Neuronal stem cell (in vitro differentiated cells): ENCODE data around the gene SLC2A6.

Experiments used
- DNase-seq: peaks from one replicate; pipeline ENCODE4 v3.0.0-alpha.2; 2013; ENCODE audit warnings: low spot score
- H2AFZ ChIP-seq: one replicate; pipeline ENCODE4 v1.6.1; 2013; ENCODE audit warnings: mild to moderate bottlenecking, low read length, inconsistent platforms
- H2AK5ac ChIP-seq: 2 replicates; pipeline ENCODE4 v1.6.1; 2013; ENCODE audit warnings: low read depth, mild to moderate bottlenecking, inconsistent platforms, low read length, moderate library complexity, mixed read lengths
- H2BK120ac ChIP-seq: 2 replicates; pipeline ENCODE4 v1.6.1; 2013; ENCODE audit warnings: low read depth, mild to moderate bottlenecking, inconsistent platforms, low read length, moderate library complexity, mixed read lengths
- H2BK12ac ChIP-seq: one replicate; pipeline ENCODE4 v1.6.1; 2013; ENCODE audit warnings: low read length, inconsistent platforms
- H2BK15ac ChIP-seq: 2 replicates; pipeline ENCODE4 v1.6.1; 2013; ENCODE audit warnings: mild to moderate bottlenecking, low read length, inconsistent platforms, mixed read lengths
- H2BK5ac ChIP-seq: one replicate; pipeline ENCODE4 v1.6.1; 2013; ENCODE audit warnings: inconsistent platforms, mild to moderate bottlenecking, low read length, moderate library complexity
- H3K14ac ChIP-seq: one replicate; pipeline ENCODE4 v1.6.1; 2013; ENCODE audit warnings: low read length, inconsistent platforms
- H3K18ac ChIP-seq: 2 replicates; pipeline ENCODE4 v1.6.1; 2013; ENCODE audit warnings: low read length, inconsistent platforms
- H3K23ac ChIP-seq: 2 replicates; pipeline ENCODE4 v1.6.1; 2013; ENCODE audit warnings: low read depth, mild to moderate bottlenecking, mixed read lengths, low read length, inconsistent platforms; ENCODE audit not compliant: poor library complexity
- H3K27ac ChIP-seq: replicated peaks from 3 replicates; pipeline ENCODE4 v1.5.1; 2013; ENCODE audit warnings: low read length, inconsistent platforms
- H3K27me3 ChIP-seq, 3 experiments: 2 replicates each; pipeline ENCODE4 v1.6.1; 2013; ENCODE audit warnings: low read length in 3 of 3, mild to moderate bottlenecking in 2 of 3, inconsistent platforms in 1 of 3, low read depth in 1 of 3, mixed read lengths in 1 of 3, moderate library complexity in 1 of 3; ENCODE audit not compliant: control insufficient read depth in 3 of 3, insufficient read depth in 3 of 3
- H3K36me3 ChIP-seq, 2 donors: replicated peaks in 1 of 2; 2 replicates each; pipeline ENCODE4 v1.6.1; 2013; ENCODE audit warnings: low read length in 2 of 2; ENCODE audit not compliant: control insufficient read depth in 2 of 2, insufficient read depth in 2 of 2
- H3K4ac ChIP-seq: 2 replicates; pipeline ENCODE4 v1.6.1; 2013; ENCODE audit warnings: inconsistent platforms, mild to moderate bottlenecking, low read length, moderate library complexity
- H3K4me1 ChIP-seq, 2 donors: 1 replicate in 1 of 2; 2 replicates in 1 of 2; pipeline ENCODE4 v1.6.1; 2013; ENCODE audit warnings: low read length in 2 of 2, low read depth in 1 of 2; ENCODE audit not compliant: control insufficient read depth in 2 of 2, insufficient read depth in 1 of 2
- H3K4me2 ChIP-seq: one replicate; pipeline ENCODE4 v1.6.1; 2013; ENCODE audit warnings: mild to moderate bottlenecking, low read length, inconsistent platforms; ENCODE audit not compliant: insufficient read depth, poor library complexity, severe bottlenecking
- H3K4me3 ChIP-seq, 2 donors: 2 replicates each; pipeline ENCODE4 v1.5.1; 2013; ENCODE audit warnings: low read length in 2 of 2, mild to moderate bottlenecking in 2 of 2, inconsistent platforms in 1 of 2, moderate library complexity in 1 of 2
- H3K79me1 ChIP-seq: one replicate; pipeline ENCODE4 v1.6.1; 2013; ENCODE audit warnings: low read depth, mild to moderate bottlenecking, inconsistent platforms, low read length, moderate library complexity
- H3K9ac ChIP-seq: one replicate; pipeline ENCODE4 v1.6.1; 2013; ENCODE audit warnings: mild to moderate bottlenecking, low read depth, low read length, inconsistent platforms; ENCODE audit not compliant: poor library complexity
- H3K9me3 ChIP-seq, 2 donors: replicated peaks in 1 of 2; 2 replicates each; pipeline versions ENCODE3 to v1.6.1; 2013; ENCODE audit warnings: low read length in 2 of 2, mild to moderate bottlenecking in 2 of 2, inconsistent platforms in 1 of 2, low read depth in 1 of 2, mixed read lengths in 1 of 2, moderate library complexity in 1 of 2; ENCODE audit not compliant: control insufficient read depth in 2 of 2, insufficient read depth in 1 of 2
- H4K8ac ChIP-seq: one replicate; pipeline ENCODE4 v1.6.1; 2013; ENCODE audit warnings: low read depth, mild to moderate bottlenecking, inconsistent platforms, low read length, moderate library complexity
- H4K91ac ChIP-seq: one replicate; pipeline ENCODE4 v1.6.1; 2013; ENCODE audit warnings: low read length, low read depth, mild to moderate bottlenecking, inconsistent platforms; ENCODE audit not compliant: poor library complexity
- WGBS, 2 donors: extraction: QIAGEN DNeasy Blood & Tissue Kit; methylation state at CpG; one replicate each; pipeline ENCODE4 v1.1.7; 2013; ENCODE audit warnings: missing lambda C conversion rate in 2 of 2, mixed read lengths in 1 of 2; ENCODE audit not compliant: insufficient read length in 2 of 2, insufficient replicate concordance in 1 of 2; ENCODE audit errors: extremely low coverage in 2 of 2; 5-methylcytosine and 5-hydroxymethylcytosine counted together

The SLC2A6 gene

DNA sequence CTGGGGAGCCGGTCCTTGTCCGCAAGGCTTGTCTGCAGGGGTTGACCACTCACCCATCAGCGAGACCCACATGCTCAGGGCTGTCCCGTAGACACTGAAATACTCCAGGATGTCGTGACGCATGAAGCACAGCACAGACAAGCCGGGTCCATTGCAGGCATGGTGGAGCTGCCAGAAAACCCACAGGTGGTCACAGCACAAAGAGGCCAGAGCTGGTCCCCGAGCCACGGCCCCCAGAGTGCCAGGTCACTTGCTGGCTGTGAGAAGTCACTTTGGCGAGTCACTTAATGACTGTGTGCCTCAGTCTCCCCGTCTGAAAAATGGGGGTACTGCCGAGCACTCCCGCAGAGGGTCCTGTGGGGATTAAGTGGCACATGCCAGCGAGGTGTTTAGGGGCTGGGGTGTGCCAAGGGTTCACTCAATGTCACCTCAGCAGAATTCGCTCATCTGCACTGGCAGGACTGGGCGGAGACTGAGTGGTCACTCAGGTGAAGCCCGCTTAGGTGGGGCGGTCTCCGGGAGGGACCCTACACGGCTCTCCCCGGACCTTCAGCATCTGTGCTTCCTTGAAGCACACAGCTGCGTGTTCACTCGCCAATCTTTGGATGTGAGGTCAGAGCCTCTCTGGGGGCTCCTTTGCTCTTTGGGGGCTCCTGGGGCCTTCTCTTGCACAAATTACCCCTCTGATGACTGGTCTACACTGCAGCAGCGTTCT is 41.4 kb upstream of the SLC2A6 start:
- Histone ChIP-seq H3K36me3 (no peaks in the 10 kb centered on the region), H3K14ac (no peak overlapping the region), H3K18ac (peak overlapping the region; percentile 53), H3K4ac (no peak overlapping the region), H3K9ac (peak overlapping the region; percentile 54), H3K27me3 (peaks cover 0 to 11% (median 0%) of the 10 kb centered on the region in 3 experiments), H3K9me3 (no peaks in the 10 kb centered on the region), H4K91ac (peak overlapping the region; percentile 75), H3K27ac (no peak overlapping the region), H3K4me3 (no peak overlapping the region), H2AK5ac (peak overlapping the region; percentile 92), H4K8ac (no peak overlapping the region), H2BK120ac (no peak overlapping the region), H3K23ac (no peak overlapping the region), H2BK12ac (no peak overlapping the region), H3K4me1 (peaks cover 0 to 3% of the 10 kb centered on the region in 2 donors), H2BK5ac (no peak overlapping the region), H3K79me1 (no peaks in the 10 kb centered on the region), H2BK15ac (no peak overlapping the region), H3K4me2 (no peak overlapping the region), H2AFZ (no peak overlapping the region)
- no peak for DNase-seq
- WGBS, 2 donors = no CpG with 5 or more reads among the region's 24 CpGs

DNA sequence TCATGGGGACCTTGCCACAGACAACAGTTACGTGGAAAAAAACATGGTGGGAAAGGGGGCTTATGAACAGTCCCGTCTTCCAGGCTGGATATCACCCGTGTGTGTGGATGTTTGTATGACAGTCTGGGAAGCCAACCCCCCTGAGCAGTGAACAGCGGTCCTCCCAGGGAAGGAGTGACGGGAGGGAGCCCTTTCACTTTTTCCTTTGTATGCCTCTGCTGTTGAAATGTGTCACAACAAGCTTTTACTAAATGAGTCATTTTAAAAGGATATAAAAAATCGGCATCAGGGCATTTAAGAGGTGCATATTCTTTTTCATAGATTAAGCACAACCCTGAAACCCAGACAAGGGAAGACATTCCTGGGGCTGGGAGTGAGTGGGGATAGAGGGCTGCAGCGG is 40.8 kb upstream of the SLC2A6 start:
- no peak overlapping the region for H2BK15ac ChIP-seq
- peak overlapping the region; percentile 54 for H3K9ac ChIP-seq
- no peak overlapping the region for H3K4me2 ChIP-seq
- H3K36me3 ChIP-seq = no peaks in the 10 kb centered on the region
- peaks cover 0 to 16% (median 0%) of the 10 kb centered on the region in 3 experiments for H3K27me3 ChIP-seq
- no peak overlapping the region for H3K4me3 ChIP-seq
- peaks cover 0 to 3% of the 10 kb centered on the region in 2 donors for H3K4me1 ChIP-seq
- WGBS, 2 donors = no CpG with 5 or more reads among the region's 7 CpGs
- no peak overlapping the region for H2BK5ac ChIP-seq
- DNase-seq = no peak
- H2BK120ac ChIP-seq = no peak overlapping the region
- H4K8ac ChIP-seq = no peak overlapping the region
- peak overlapping the region; percentile 53 for H3K18ac ChIP-seq
- no peaks in the 10 kb centered on the region for H3K79me1 ChIP-seq
- H3K27ac ChIP-seq = no peak overlapping the region
- no peak overlapping the region for H3K14ac ChIP-seq
- H2AFZ ChIP-seq = no peak overlapping the region
- no peak overlapping the region for H4K91ac ChIP-seq
- H3K9me3 ChIP-seq = no peaks in the 10 kb centered on the region
- H3K23ac ChIP-seq = no peak overlapping the region
- no peak overlapping the region for H2AK5ac ChIP-seq
- no peak overlapping the region for H3K4ac ChIP-seq
- H2BK12ac ChIP-seq = no peak overlapping the region

DNA sequence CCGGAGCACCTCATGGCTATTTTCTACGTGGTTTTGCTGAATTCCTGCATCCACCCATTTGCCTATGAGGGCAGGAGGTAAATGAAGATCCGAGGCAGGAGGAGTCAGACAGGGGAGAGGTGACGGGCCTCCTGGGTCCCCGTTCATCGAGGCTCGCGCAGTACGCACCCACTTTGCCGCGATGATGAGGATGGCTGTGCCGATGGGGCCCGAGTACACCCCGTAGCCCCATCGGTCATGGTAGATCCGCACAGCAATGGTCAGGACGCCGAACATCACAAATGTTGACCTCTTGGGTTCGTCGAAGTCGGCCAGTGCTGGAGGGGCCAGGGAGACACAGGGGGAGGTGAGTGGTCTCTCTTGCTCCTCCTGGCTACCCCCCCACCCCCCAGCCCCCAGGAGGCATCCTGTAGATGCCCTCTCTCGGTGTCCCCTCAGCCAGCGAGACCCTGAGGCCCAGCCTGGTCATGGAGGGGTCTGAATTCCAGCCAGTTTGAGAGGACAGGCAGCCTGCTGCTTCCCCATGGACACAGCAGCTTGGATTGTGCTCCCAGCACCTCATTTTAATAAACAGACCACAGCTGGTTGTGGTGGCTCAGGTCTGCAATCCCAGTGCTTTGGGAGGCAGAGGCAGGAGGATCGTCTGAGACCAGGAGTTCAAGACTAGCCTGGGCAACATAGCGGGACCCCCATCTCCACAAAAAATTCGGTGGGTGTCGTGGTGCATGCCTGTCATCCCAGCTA is 40.0 kb upstream of the SLC2A6 start:
- no peak for DNase-seq
- Histone ChIP-seq H3K4me2 (no peak overlapping the region), H2AK5ac (peak overlapping the region; percentile 56), H3K4ac (peak overlapping the region; percentile 53), H3K36me3 (no peaks in the 10 kb centered on the region), H2BK120ac (no peak overlapping the region), H3K18ac (peak overlapping the region; percentile 71), H2BK15ac (peak overlapping the region; percentile 67), H3K4me3 (no peak overlapping the region), H4K8ac (no peak overlapping the region), H3K27me3 (peaks cover 0 to 16% (median 0%) of the 10 kb centered on the region in 3 experiments), H3K23ac (peak overlapping the region; percentile 55), H3K9me3 (no peaks in the 10 kb centered on the region), H2BK5ac (no peak overlapping the region), H2AFZ (no peak overlapping the region), H3K14ac (peak overlapping the region; percentile 56), H3K4me1 (peaks cover 0 to 3% of the 10 kb centered on the region in 2 donors), H3K79me1 (no peaks in the 10 kb centered on the region), H2BK12ac (no peak overlapping the region), H3K9ac (no peak overlapping the region), H4K91ac (no peak overlapping the region), H3K27ac (no peak overlapping the region)
- no CpG with 5 or more reads among the region's 27 CpGs for WGBS, 2 donors

DNA sequence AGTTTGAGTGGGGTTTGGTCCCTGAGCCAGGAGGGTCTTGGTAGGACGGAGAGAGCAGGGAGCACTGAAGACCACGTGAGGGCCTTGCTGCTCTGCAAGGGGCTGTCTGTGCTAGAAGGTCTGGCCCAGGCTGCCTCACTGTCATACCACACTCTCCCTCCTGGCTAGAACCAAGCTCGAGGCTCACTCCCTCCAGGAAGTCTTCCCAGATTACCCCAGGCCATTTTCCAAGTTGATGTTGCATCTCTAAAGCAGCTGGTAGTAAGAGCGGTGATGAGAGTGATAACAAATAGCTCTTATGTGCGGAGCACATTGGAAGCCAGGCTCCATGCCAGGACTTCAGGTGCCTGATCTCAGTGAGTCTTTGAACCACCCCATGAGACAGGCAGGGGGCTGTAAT is 39.3 kb upstream of the SLC2A6 start:
- peaks cover 0 to 2% of the 10 kb centered on the region in 2 donors for H3K4me1 ChIP-seq
- no peaks in the 10 kb centered on the region for H3K79me1 ChIP-seq
- no peak overlapping the region for H3K9ac ChIP-seq
- no peak overlapping the region for H2AFZ ChIP-seq
- H4K91ac ChIP-seq = no peak overlapping the region
- no peak for DNase-seq
- H2BK5ac ChIP-seq = no peak overlapping the region
- no CpG with 5 or more reads among the region's 5 CpGs for WGBS, 2 donors
- H3K36me3 ChIP-seq = no peaks in the 10 kb centered on the region
- H3K23ac ChIP-seq = no peak overlapping the region
- peaks cover 0 to 14% (median 0%) of the 10 kb centered on the region in 3 experiments for H3K27me3 ChIP-seq
- H4K8ac ChIP-seq = no peak overlapping the region
- no peak overlapping the region for H3K4me2 ChIP-seq
- no peak overlapping the region for H3K4ac ChIP-seq
- H3K27ac ChIP-seq = no peak overlapping the region
- peak overlapping the region; percentile 56 for H2AK5ac ChIP-seq
- no peaks in the 10 kb centered on the region for H3K9me3 ChIP-seq
- peak overlapping the region; percentile 85 for H2BK15ac ChIP-seq
- H2BK12ac ChIP-seq = no peak overlapping the region
- H3K4me3 ChIP-seq = no peak overlapping the region
- no peak overlapping the region for H3K18ac ChIP-seq
- H3K14ac ChIP-seq = no peak overlapping the region
- H2BK120ac ChIP-seq = no peak overlapping the region
